ENCODE results near the gene PGA4.
"Not testable (repeated sequence)": the region's sequence is repeated elsewhere in the genome, so short reads cannot be mapped to it uniquely, and the experiment has no call there.

The PGA4 gene

GRCh38 chr11:61204502-61205059 is 17.6 kb upstream of the PGA4 start:
- not testable (repeated sequence) for DNase-seq (ENCODE audit: low read depth)

DNA sequence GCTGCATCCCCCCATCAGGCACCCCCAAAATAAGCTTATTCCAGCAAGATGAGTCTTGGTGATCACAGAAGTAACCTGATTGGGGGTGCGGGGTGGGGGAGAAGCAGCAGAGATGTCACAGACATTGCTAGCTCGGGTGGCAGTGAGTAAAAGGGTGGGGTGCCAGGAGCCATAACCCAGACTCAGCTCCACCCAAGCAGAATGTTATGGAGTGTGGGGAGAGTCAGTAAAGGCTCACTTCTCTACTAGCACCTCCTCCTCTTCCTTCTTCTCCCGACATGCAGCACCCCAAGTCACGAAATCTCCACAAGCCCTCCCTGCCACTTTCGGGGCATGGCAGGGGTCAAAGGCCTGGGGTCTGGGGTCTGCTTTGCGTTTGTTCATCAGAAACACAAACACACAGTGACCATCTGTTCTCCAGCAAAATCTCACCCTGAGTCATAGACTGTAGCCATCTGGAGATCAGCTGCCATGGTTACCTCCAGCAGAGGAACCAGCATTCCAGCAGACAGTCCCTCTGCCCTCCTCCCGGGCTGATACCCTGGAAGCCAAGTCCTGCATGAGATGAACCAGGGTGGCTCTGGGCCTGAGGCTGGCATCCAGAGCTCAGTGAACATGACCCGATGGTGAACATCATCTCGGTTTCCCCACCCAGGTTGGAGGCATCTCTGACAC is 14.4 kb upstream of the PGA4 start:
- DNase-seq (ENCODE audit: low read depth), result not testable (repeated sequence)

DNA sequence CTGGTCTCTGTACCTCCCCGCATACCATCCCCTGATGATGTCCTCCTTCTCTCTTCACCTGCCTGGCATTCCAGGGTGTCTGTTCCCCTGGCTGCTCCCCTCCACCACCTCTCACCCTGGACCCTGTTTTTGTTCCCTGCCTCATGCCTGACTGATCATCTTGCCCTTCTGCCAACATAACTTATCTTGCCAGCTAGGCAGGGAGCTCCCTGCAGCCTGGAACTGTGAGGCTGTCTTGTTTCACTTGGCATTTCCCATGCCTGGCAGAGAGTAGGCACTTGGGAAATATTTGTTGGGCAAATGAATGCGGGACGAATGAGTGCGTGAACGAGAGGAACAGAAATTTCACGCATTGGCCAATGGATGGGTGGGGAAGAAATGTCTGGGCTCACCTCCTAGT is 11.5 kb upstream of the PGA4 start:
- DNase-seq (ENCODE audit: low read depth), result not testable (repeated sequence)

- not testable (repeated sequence) for DNase-seq (ENCODE audit: low read depth)
These were observed 10.7 kb upstream of the PGA4 start for GRCh38 chr11:61211327-61211952.

DNA sequence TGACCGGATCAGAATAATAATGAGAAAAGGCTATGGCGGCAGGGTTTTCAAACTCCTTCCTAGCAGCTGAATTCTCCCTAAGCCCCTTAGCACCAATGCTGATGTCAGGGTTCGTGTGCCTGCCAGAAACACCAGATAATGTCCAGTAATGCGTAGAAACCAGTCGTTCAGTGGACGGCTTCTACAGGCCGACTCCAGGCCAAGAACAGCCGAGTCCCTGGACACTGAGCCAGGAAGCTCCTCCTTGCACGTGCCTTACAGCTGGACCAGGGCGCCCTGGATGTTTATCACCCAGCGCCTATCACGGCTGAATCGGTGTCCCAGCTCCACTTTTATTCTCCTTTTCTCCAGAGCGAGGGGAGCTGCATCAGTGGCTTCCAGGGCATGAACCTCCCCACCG is 9.9 kb upstream of the PGA4 start:
- not testable (repeated sequence) for DNase-seq (ENCODE audit: low read depth)

GRCh38 chr11:61213711-61214324 is 8.3 kb upstream of the PGA4 start:
- DNase-seq (ENCODE audit: low read depth), result not testable (repeated sequence)

- not testable (repeated sequence) for DNase-seq (ENCODE audit: low read depth)
These were observed 3.8 kb upstream of the PGA4 start for GRCh38 chr11:61218306-61218705.

DNA sequence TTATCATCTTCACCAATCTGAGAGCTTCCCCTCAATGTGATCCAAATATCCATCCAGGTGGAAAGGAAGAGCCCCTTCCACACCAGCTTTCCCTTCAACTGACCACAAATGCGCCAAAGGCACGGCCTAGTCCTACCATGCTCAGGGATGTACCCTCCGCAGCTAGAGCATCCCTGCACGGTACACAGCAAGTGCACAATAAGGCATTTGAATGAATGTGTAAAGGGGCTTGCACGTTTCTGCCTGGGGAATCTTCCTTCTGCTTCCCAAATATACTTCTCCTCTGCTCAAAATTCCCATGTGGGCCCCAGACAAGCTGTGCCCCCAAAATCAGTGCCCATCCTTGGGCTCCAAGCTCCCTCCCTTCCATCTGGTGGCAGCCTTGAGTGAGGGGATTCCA is 3.1 kb upstream of the PGA4 start:
- DNase-seq (ENCODE audit: low read depth), result not testable (repeated sequence)

DNA sequence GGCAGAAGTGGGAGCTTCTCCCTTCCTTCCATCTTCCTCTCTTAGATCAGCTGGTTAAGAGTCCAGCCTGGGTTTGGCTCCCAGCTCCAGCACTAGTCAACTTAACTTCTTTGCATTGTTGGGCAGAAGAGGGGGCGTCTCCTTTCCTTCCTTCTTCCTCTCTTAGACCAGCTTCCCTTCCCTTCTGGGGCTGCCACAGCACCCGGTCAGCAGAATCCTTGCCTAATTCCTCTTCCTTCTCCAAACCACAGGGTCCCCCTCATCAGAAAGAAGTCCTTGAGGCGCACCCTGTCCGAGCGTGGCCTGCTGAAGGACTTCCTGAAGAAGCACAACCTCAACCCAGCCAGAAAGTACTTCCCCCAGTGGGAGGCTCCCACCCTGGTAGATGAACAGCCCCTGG is 545 bp downstream of the PGA4 start:
- DNase-seq (ENCODE audit: low read depth), result not testable (repeated sequence)

GRCh38 chr11:61226457-61227137 is 4.5 kb downstream of the PGA4 start:
- DNase-seq (ENCODE audit: low read depth), result not testable (repeated sequence)

DNA sequence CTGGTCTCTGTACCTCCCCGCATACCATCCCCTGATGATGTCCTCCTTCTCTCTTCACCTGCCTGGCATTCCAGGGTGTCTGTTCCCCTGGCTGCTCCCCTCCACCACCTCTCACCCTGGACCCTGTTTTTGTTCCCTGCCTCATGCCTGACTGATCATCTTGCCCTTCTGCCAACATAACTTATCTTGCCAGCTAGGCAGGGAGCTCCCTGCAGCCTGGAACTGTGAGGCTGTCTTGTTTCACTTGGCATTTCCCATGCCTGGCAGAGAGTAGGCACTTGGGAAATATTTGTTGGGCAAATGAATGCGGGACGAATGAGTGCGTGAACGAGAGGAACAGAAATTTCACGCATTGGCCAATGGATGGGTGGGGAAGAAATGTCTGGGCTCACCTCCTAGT is 7.3 kb downstream of the PGA4 start:
- DNase-seq (ENCODE audit: low read depth), result not testable (repeated sequence)

- not testable (repeated sequence) for DNase-seq (ENCODE audit: low read depth)
These were observed 8.9 kb downstream of the PGA4 start for GRCh38 chr11:61231033-61231432.

DNA sequence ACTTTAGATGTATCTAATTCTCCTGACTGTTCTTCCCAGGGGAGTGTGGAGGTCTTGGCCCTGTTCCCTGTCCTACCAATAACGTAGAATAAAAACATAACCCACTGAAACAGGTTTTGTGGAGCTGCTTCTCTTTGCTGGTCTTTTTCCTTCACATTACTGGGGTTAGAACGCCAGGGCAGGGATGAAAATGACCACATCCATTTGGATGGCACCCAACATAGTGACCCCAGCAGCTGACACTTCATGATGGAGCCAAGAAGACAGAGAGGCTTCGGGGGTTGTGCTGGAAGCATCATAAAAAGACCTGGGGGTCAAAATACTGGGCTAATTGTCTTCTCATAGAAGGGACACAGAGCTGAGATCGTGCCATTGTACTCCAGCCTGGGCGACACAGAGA is 9.4 kb downstream of the PGA4 start:
- not testable (repeated sequence) for DNase-seq (ENCODE audit: low read depth)

GRCh38 chr11:61232548-61233145 is 10.5 kb downstream of the PGA4 start:
- DNase-seq (ENCODE audit: low read depth), result not testable (repeated sequence)

- DNase-seq (ENCODE audit: low read depth), result not testable (repeated sequence)
These were observed 15.0 kb downstream of the PGA4 start for GRCh38 chr11:61237130-61237529.

DNA sequence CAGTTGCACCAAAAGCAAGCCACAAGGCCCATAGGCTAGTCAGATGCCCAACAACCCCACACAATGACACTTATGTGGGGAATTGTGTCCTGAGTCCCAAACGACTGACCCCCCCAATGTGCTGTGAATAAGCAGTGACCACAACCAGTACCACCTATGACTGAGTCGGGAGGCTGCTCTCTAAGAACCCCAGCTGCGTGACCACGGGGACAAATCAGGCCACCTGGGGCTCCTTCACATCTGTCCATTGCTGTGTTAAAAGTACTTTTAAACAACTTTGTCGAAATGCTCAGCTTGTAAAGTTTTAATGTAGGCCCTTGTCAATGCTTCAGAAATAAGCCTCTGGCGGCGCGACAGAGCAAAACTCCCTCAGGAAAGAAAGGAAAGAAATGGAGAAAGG is 18.1 kb downstream of the PGA4 start:
- DNase-seq (ENCODE audit: low read depth), result not testable (repeated sequence)

- DNase-seq (ENCODE audit: low read depth), result not testable (repeated sequence)
These were observed 18.7 kb downstream of the PGA4 start, which contains the start of gene PGA5 for GRCh38 chr11:61240875-61241274. PGA5 (plus strand) TSS chr11:61241175; CDS start chr11:61241227, 52 bp downstream.

DNA sequence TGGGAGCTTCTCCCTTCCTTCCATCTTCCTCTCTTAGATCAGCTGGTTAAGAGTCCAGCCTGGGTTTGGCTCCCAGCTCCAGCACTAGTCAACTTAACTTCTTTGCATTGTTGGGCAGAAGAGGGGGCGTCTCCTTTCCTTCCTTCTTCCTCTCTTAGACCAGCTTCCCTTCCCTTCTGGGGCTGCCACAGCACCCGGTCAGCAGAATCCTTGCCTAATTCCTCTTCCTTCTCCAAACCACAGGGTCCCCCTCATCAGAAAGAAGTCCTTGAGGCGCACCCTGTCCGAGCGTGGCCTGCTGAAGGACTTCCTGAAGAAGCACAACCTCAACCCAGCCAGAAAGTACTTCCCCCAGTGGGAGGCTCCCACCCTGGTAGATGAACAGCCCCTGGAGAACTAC is 19.4 kb downstream of the PGA4 start:
- DNase-seq (ENCODE audit: low read depth), result not testable (repeated sequence)

- not testable (repeated sequence) for DNase-seq (ENCODE audit: low read depth)
These were observed 23.3 kb downstream of the PGA4 start for GRCh38 chr11:61245284-61245964.

DNA sequence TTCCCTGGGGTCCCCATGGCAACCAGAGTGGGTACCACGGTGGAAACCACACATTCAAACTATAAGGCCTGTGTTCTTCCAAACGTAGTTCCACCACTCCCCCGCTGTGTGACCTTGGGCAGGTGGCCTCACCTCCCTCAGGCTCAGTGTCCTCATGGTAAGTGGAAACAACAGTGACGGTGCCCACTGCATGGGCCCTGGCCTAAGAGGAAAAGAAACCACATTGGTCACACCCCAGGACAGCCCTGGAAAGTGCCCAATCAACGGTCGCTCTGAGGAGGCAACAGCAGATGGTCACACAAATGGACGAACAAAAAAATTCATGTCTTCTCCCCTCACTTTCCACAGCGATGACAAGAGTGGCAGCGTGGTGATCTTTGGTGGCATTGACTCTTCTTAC is 25.9 kb downstream of the PGA4 start:
- not testable (repeated sequence) for DNase-seq (ENCODE audit: low read depth)

GRCh38 chr11:61249201-61249600 is 27.1 kb downstream of the PGA4 start:
- DNase-seq (ENCODE audit: low read depth), result not testable (repeated sequence)

All from activated T-cell treated with anti-CD3 and anti-CD28 coated beads for 1 hour (primary cell).